ENCODE data around the gene IQCK. TPM values are rescaled to one million over a fixed set of nuclear protein-coding genes. Genes with fewer than 3 reads are reported as not detected.

IQCK gene
- polyA plus RNA-seq, 2 of the 4 experiments (the other 2 are of a cell fraction), result 10.3 to 15.6 TPM

GRCh38 chr16:19876501-19877059 is 158.5 kb downstream of the IQCK start (continued):
- TF ChIP-seq HEYL (CRISPR knock-in tag; IDR thresholded peaks at IDR 0.05) (no peak), RCOR1 (IDR thresholded peaks at IDR 0.05; ENCODE audit: low read depth, low read length) (no peak), EP300 (IDR thresholded peaks at IDR 0.05) (no peak), CHD2 (IDR thresholded peaks at IDR 0.05; ENCODE audit: low read length, partially characterized antibody) (no peak), TFCP2L1 (CRISPR knock-in tag; IDR thresholded peaks at IDR 0.05) (no peak), CHD4 (IDR thresholded peaks at IDR 0.05; ENCODE audit: borderline replicate concordance) (no peak), RARB (CRISPR knock-in tag; IDR thresholded peaks at IDR 0.05) (no peak)

DNA sequence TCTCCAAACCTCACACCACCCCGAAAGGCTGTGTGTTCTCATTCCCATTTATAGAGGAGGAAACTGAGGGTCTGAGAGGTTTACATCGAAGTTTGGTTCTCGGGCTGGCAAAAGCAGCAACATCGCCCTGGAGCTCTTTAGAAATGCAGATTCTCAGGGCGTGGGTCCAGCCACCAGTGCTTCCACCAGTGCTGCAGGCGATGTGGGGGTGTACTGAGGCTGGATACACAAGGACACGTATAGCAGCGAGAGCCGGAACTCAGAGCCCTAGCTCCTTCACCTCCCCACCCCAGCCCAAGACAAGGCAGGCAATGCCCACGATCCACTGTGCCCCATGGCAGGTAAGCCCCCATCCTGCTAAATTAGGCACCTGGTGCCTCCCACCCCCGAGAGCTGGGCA is 160.7 kb downstream of the IQCK start:
- ChIA-PET CTCF (interaction anchor here (1.0 to 15.4 kb wide), 2 partner anchors 280 to 422 kb away, joined by 4 to 328 read pairs; no protein-coding TSS in a partner anchor), POLR2A (no interaction called here)
- H3K9me3 ChIP-seq, result no peaks in the 10 kb centered on the region
- FAIRE-seq, result no peak
- DNase-seq (ENCODE audit: low read depth in 1 of 2, low spot score in 1 of 2), result no peak
- peaks cover 6% of the 10 kb centered on the region; the same call in 1 of the 3 replicates for H3K4me1 ChIP-seq
- H3K27ac ChIP-seq, result no peak overlapping the region
- H3K4me2 ChIP-seq, result no peak overlapping the region
- no peak for TF ChIP-seq CTCF (IDR thresholded peaks at IDR 0.05)
- TF ChIP-seq SREBF2 (IDR thresholded peaks at IDR 0.05), result no peak
- no peak for TF ChIP-seq PHF8 (IDR thresholded peaks at IDR 0.05; ENCODE audit: borderline replicate concordance, low read depth)
- no peak for TF ChIP-seq FOXS1 (CRISPR knock-in tag; IDR thresholded peaks at IDR 0.05)
- TF ChIP-seq ZFP36 (IDR thresholded peaks at IDR 0.05; ENCODE audit: borderline replicate concordance, partially characterized antibody), result no peak
- no peak for TF ChIP-seq NFE2L2 (conservative IDR thresholded peaks at IDR 0.05; ENCODE audit: low read length)
- TF ChIP-seq NPAS2 (CRISPR knock-in tag; IDR thresholded peaks at IDR 0.05; ENCODE audit: borderline replicate concordance), result no peak
- no peak for TF ChIP-seq RNF2 (IDR thresholded peaks at IDR 0.05; ENCODE audit: borderline replicate concordance, low read depth)
- no peak for TF ChIP-seq HMGXB4 (CRISPR knock-in tag; IDR thresholded peaks at IDR 0.05; ENCODE audit: borderline replicate concordance)
- no peak overlapping the region for H3K4me3 ChIP-seq
- no peak for ATAC-seq
- WGBS (ENCODE audit: missing lambda C conversion rate), result 90% methylated on average over 11 of the region's 11 CpGs

DNA sequence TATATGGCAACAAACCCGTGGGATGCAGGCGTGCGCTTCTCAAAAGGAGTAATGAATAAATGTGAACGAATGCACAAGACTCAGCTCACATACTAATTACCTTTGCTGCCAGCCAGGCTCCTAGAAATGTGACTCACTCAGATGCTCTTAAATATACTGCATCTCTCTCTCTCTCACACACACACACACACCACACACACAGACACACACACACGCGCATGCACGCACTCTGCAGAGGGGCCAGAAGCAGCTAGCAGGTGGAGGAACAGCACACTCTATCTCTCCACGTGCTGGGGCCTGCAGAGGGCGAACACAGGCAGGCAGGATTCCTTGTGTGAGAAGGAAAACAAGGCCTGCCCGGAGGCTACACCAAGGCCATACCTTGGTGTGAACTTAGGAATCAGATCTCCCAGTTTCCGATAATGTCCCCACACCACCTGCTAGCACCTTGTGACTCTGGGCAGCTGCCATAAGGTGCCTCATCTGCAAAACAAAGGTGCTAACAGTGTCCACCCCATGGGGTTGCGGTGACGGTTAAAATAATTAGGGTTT is 161.2 kb downstream of the IQCK start:
- WGBS (ENCODE audit: missing lambda C conversion rate), result 90% methylated on average over 13 of the region's 13 CpGs
- Histone ChIP-seq H3K4me3 (no peak overlapping the region), H3K27ac (no peak overlapping the region), H3K4me1 (peaks cover 8% of the 10 kb centered on the region; the same call in 1 of the 3 replicates), H3K4me2 (no peak overlapping the region), H3K9me3 (no peaks in the 10 kb centered on the region)
- FAIRE-seq, result no peak
- ChIA-PET CTCF (interaction anchor here (0.6 to 15.4 kb wide), 5 partner anchors 15 to 422 kb away, joined by 3 to 328 read pairs (median 4); no protein-coding TSS in a partner anchor), POLR2A (no interaction called here)
- peak in 1 of 2 experiments; percentile 24 for DNase-seq (ENCODE audit: low read depth in 1 of 2, low spot score in 1 of 2)
- no peak; a peak in 1 of 6 replicates for ATAC-seq
- no peak for TF ChIP-seq HES2 (IDR thresholded peaks at IDR 0.05)
- TF ChIP-seq NFE2L2 (conservative IDR thresholded peaks at IDR 0.05; ENCODE audit: low read length), result no peak
- TF ChIP-seq ZSCAN20 (CRISPR knock-in tag; IDR thresholded peaks at IDR 0.05), result no peak
- no peak for TF ChIP-seq CTCF (IDR thresholded peaks at IDR 0.05)
- TF ChIP-seq CEBPB (IDR thresholded peaks at IDR 0.05), result no peak
- no peak for TF ChIP-seq TFCP2L1 (CRISPR knock-in tag; IDR thresholded peaks at IDR 0.05)
- no peak for TF ChIP-seq BHLHE40 (IDR thresholded peaks at IDR 0.05; ENCODE audit: low read depth, low read length)
- TF ChIP-seq EHMT2 (IDR thresholded peaks at IDR 0.05; ENCODE audit: low read depth), result no peak
- TF ChIP-seq EP300 (IDR thresholded peaks at IDR 0.05), result no peak
- TF ChIP-seq PHF8 (IDR thresholded peaks at IDR 0.05; ENCODE audit: borderline replicate concordance, low read depth), result no peak
- TF ChIP-seq USF2 (IDR thresholded peaks at IDR 0.05), result no peak
- TF ChIP-seq ATOH8 (CRISPR knock-in tag; IDR thresholded peaks at IDR 0.05; ENCODE audit: low read depth), result no peak
- TF ChIP-seq HOXA7 (CRISPR knock-in tag; IDR thresholded peaks at IDR 0.05), result no peak

Data from A549 (cell line).